Measurements from ENCODE around the gene SLAMF1. TPM values are rescaled to one million over a fixed set of nuclear protein-coding genes. Genes with fewer than 3 reads are reported as not detected.

Gene SLAMF1
- total and polyA plus RNA-seq, 4 donors = 0.09 to 1.1 (median 0.17) TPM

GRCh38 chr1:160644399-160644798, 2.4 kb downstream of the SLAMF1 start:
- peaks cover 3 to 6% (median 4%) of the 10 kb centered on the region in 4 donors for H3K4me1 ChIP-seq (ENCODE audit: control insufficient read depth in 4 of 4, insufficient read depth in 4 of 4, low read length in 3 of 4)
- H3K36me3 ChIP-seq (ENCODE audit: control insufficient read depth in 4 of 4, insufficient read depth in 3 of 4, low read depth in 1 of 4, low read length in 3 of 4) = no peaks in the 10 kb centered on the region
- no peaks in the 10 kb centered on the region for H3K27me3 ChIP-seq (ENCODE audit: control insufficient read depth in 4 of 4, insufficient read depth in 4 of 4, low read length in 3 of 4)
- DNase-seq (ENCODE audit: low spot score) = no peak
- no peak overlapping the region for H3K27ac ChIP-seq (ENCODE audit: low read depth in 1 of 2, low read length in 2 of 2)
- H3K9me3 ChIP-seq (ENCODE audit: control insufficient read depth in 4 of 4, low read length in 3 of 4) = no peaks in the 10 kb centered on the region
- TF ChIP-seq GABPA (IDR thresholded peaks at IDR 0.05 in 1 of 2, conservative IDR thresholded peaks at IDR 0.05 in 1 of 2) (no peak), HNF4G (IDR thresholded peaks at IDR 0.05) (no peak), ZBTB33 (IDR thresholded peaks at IDR 0.05) (no peak), FOXA2 (IDR thresholded peaks at IDR 0.05) (no peak)
- H3K9ac ChIP-seq (ENCODE audit: low read depth in 1 of 2, low read length in 2 of 2) = no peak overlapping the region
- no peak overlapping the region for H3K4me3 ChIP-seq (ENCODE audit: low read depth in 1 of 3, low read length in 3 of 3)

- no peak for DNase-seq (ENCODE audit: low spot score)
- 93% methylated on average over 5 of the region's 5 CpGs for WGBS
- TF ChIP-seq FOXA1 (IDR thresholded peaks at IDR 0.05) (no peak), HNF4A (conservative IDR thresholded peaks at IDR 0.05) (no peak), ZBTB33 (IDR thresholded peaks at IDR 0.05) (no peak), CTCF (IDR thresholded peaks at IDR 0.05; ENCODE audit: low read depth, low read length, missing input control) (no peak), EGR1 (IDR thresholded peaks at IDR 0.05; ENCODE audit: low read depth in 2 of 2) (no peak), HNF4G (IDR thresholded peaks at IDR 0.05) (no peak), JUND (IDR thresholded peaks at IDR 0.05) (no peak), YY1 (IDR thresholded peaks at IDR 0.05) (no peak), FOXA2 (IDR thresholded peaks at IDR 0.05) (no peak), MAX (IDR thresholded peaks at IDR 0.05) (no peak)
Measured at GRCh38 chr1:160643138-160643537, 3.7 kb downstream of the SLAMF1 start.

GRCh38 chr1:160642281-160642644, 4.6 kb downstream of the SLAMF1 start:
- no peaks in the 10 kb centered on the region for H3K27me3 ChIP-seq (ENCODE audit: control insufficient read depth in 4 of 4, insufficient read depth in 4 of 4, low read length in 3 of 4)
- H3K9ac ChIP-seq (ENCODE audit: low read depth in 1 of 2, low read length in 2 of 2) = no peak overlapping the region
- H3K36me3 ChIP-seq (ENCODE audit: control insufficient read depth in 4 of 4, insufficient read depth in 3 of 4, low read depth in 1 of 4, low read length in 3 of 4) = no peaks in the 10 kb centered on the region
- no peaks in the 10 kb centered on the region for H3K9me3 ChIP-seq (ENCODE audit: control insufficient read depth in 4 of 4, low read length in 3 of 4)
- no peak for DNase-seq (ENCODE audit: low spot score)
- H3K4me1 ChIP-seq (ENCODE audit: control insufficient read depth in 4 of 4, insufficient read depth in 4 of 4, low read length in 3 of 4) = peaks cover 7 to 20% (median 20%) of the 10 kb centered on the region in 4 donors
- H3K4me3 ChIP-seq (ENCODE audit: low read depth in 1 of 3, low read length in 3 of 3) = no peak overlapping the region
- 98% methylated on average over 2 of the region's 2 CpGs for WGBS
- H3K27ac ChIP-seq (ENCODE audit: low read depth in 1 of 2, low read length in 2 of 2) = no peak overlapping the region
- TF ChIP-seq YY1 (IDR thresholded peaks at IDR 0.05) (no peak), ZBTB33 (IDR thresholded peaks at IDR 0.05) (no peak), REST (IDR thresholded peaks at IDR 0.05) (no peak), HNF4A (conservative IDR thresholded peaks at IDR 0.05) (no peak), EGR1 (IDR thresholded peaks at IDR 0.05; ENCODE audit: low read depth in 2 of 2) (no peak), RXRA (IDR thresholded peaks at IDR 0.05) (no peak), NR2F2 (IDR thresholded peaks at IDR 0.05) (no peak), FOXA1 (IDR thresholded peaks at IDR 0.05) (no peak), JUND (IDR thresholded peaks at IDR 0.05) (no peak), HNF4G (IDR thresholded peaks at IDR 0.05) (no peak), FOXA2 (IDR thresholded peaks at IDR 0.05) (no peak), ATF3 (IDR thresholded peaks at IDR 0.05) (no peak)

More at GRCh38 chr1:160643138-160643537, 3.7 kb downstream of the SLAMF1 start:
- H3K9ac ChIP-seq (ENCODE audit: low read depth in 1 of 2, low read length in 2 of 2) = no peak overlapping the region
- peaks cover 7 to 19% (median 17%) of the 10 kb centered on the region in 4 donors for H3K4me1 ChIP-seq (ENCODE audit: control insufficient read depth in 4 of 4, insufficient read depth in 4 of 4, low read length in 3 of 4)
- no peaks in the 10 kb centered on the region for H3K27me3 ChIP-seq (ENCODE audit: control insufficient read depth in 4 of 4, insufficient read depth in 4 of 4, low read length in 3 of 4)
- no peaks in the 10 kb centered on the region for H3K36me3 ChIP-seq (ENCODE audit: control insufficient read depth in 4 of 4, insufficient read depth in 3 of 4, low read depth in 1 of 4, low read length in 3 of 4)
- H3K4me3 ChIP-seq (ENCODE audit: low read depth in 1 of 3, low read length in 3 of 3) = no peak overlapping the region
- H3K27ac ChIP-seq (ENCODE audit: low read depth in 1 of 2, low read length in 2 of 2) = no peak overlapping the region
- H3K9me3 ChIP-seq (ENCODE audit: control insufficient read depth in 4 of 4, low read length in 3 of 4) = no peaks in the 10 kb centered on the region
